Upper lobe of right lung (tissue), 1 donor: ENCODE results near the gene BRI3BP. TPM values are rescaled to one million over a fixed set of nuclear protein-coding genes. Genes with fewer than 3 reads are reported as not detected.
"Not testable (repeated sequence)": the region's sequence is repeated elsewhere in the genome, so short reads cannot be mapped to it uniquely, and the experiment has no call there.

Experiments used
- ATAC-seq: fragments of 200-7000 bp; cut with Tn5 transposase; one replicate; pipeline ENCODE4 v1.9.1; 2020; ENCODE audit warnings: mild to moderate bottlenecking, moderate library complexity
- DNase-seq: peaks from one replicate; pipeline ENCODE4 v3.0.0-alpha.2; 2020
- H3K27ac ChIP-seq: fragments of 200-600 bp; one replicate; pipeline ENCODE4 v1.8.0; 2022
- H3K27me3 ChIP-seq: fragments of 200-600 bp; one replicate; pipeline ENCODE4 v1.8.0; 2022; ENCODE audit warnings: mild to moderate bottlenecking
- H3K36me3 ChIP-seq: fragments of 200-600 bp; one replicate; pipeline ENCODE4 v1.8.0; 2022
- H3K4me1 ChIP-seq: fragments of 200-600 bp; one replicate; pipeline ENCODE4 v1.8.0; 2022
- H3K4me3 ChIP-seq: fragments of 200-600 bp; one replicate; pipeline ENCODE4 v1.8.0; 2022; ENCODE audit warnings: mild to moderate bottlenecking
- H3K9me3 ChIP-seq: fragments of 200-600 bp; one replicate; pipeline ENCODE4 v1.8.0; 2022
- intact Hi-C: fragments of 100-400 bp; cut with DNase I; formaldehyde crosslinking; loops from one replicate; pipeline ENCODE4 v1.11.0; 2022
- total RNA-seq: library from RNA; stranded (reverse); fragmentation: NEBNext Ultra II Directional; extraction: Animal tissue kit (Norgen Biotek cat#: 25700); gene quantifications from one replicate; pipeline ENCODE4 v1.2.1, GENCODE V29; 2021
- TF ChIP-seq, protein P1 (sequence below): fragments of 200-600 bp; IDR thresholded peaks from one replicate; pipeline ENCODE4 v1.8.0; 2022; ENCODE audit warnings: antibody characterized with exemption
- donor health status: DM: no; HTN: yes; CAD: no; lungs with severe emphysema.

Gene BRI3BP
- total RNA-seq, 1 donor from 2014 or later: 8.2 TPM

GRCh38 chr12:125024949-125025563, 31.6 kb downstream of the BRI3BP start:
- Histone ChIP-seq H3K4me3 (no peak overlapping the region), H3K4me1 (no peaks in the 10 kb centered on the region), H3K27me3 (no peaks in the 10 kb centered on the region), H3K9me3 (no peaks in the 10 kb centered on the region), H3K36me3 (no peaks in the 10 kb centered on the region), H3K27ac (no peak overlapping the region)
- DNase-seq (peak; percentile 41), ATAC-seq (no peak)
- intact Hi-C loops: no loop called here
- TF ChIP-seq, protein P1, sequence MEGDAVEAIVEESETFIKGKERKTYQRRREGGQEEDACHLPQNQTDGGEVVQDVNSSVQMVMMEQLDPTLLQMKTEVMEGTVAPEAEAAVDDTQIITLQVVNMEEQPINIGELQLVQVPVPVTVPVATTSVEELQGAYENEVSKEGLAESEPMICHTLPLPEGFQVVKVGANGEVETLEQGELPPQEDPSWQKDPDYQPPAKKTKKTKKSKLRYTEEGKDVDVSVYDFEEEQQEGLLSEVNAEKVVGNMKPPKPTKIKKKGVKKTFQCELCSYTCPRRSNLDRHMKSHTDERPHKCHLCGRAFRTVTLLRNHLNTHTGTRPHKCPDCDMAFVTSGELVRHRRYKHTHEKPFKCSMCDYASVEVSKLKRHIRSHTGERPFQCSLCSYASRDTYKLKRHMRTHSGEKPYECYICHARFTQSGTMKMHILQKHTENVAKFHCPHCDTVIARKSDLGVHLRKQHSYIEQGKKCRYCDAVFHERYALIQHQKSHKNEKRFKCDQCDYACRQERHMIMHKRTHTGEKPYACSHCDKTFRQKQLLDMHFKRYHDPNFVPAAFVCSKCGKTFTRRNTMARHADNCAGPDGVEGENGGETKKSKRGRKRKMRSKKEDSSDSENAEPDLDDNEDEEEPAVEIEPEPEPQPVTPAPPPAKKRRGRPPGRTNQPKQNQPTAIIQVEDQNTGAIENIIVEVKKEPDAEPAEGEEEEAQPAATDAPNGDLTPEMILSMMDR: no peak

DNA sequence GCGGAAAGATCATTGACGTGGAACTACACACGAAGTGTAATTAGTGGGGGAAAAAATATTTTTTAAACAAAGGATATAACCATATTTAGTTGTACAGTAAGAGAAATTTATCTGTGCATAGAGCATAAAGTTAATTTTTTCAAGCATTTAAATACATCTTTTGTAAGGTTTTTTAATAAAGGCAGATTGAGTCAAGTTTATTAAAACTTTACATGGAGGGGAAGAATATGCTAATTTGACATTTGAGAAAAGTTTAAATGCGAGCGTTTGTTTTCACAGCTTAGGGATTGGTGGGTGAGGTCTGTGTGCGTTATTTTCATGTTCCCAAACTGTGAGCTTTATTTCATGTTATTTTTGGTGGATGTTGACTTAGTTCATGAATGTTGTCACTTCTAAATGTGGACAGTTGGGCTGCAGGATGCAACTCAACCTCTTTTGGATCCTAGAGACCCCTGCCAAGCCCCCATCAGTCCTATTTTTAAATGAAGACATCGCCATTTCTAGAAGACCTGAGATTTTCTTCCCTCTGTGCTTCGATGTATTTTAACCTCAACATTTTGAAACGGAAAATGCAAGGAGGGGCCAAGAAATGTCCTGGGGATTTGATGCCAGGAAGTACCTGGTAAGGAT, 32.3 kb downstream of the BRI3BP start:
- no peak for ATAC-seq

GRCh38 chr12:125028106-125028505, 34.7 kb downstream of the BRI3BP start:
- Histone ChIP-seq H3K4me1 (no peaks in the 10 kb centered on the region), H3K9me3 (no peaks in the 10 kb centered on the region), H3K27me3 (no peaks in the 10 kb centered on the region), H3K4me3 (no peak overlapping the region), H3K27ac (no peak overlapping the region), H3K36me3 (no peaks in the 10 kb centered on the region)
- no peak for ATAC-seq
- DNase-seq: no peak
- TF ChIP-seq, protein P1: no peak
- intact Hi-C loops: no loop called here

More for the DNA sequence above, 32.3 kb downstream of the BRI3BP start:
- H3K36me3 ChIP-seq: no peaks in the 10 kb centered on the region
- no peaks in the 10 kb centered on the region for H3K4me1 ChIP-seq
- H3K27ac ChIP-seq: no peak overlapping the region
- intact Hi-C loops: no loop called here
- TF ChIP-seq, protein P1: no peak
- H3K27me3 ChIP-seq: no peaks in the 10 kb centered on the region
- H3K9me3 ChIP-seq: no peaks in the 10 kb centered on the region
- no peak overlapping the region for H3K4me3 ChIP-seq
- DNase-seq: no peak

- Histone ChIP-seq H3K27me3 (no peaks in the 10 kb centered on the region), H3K4me1 (no peaks in the 10 kb centered on the region), H3K27ac (no peak overlapping the region), H3K9me3 (no peaks in the 10 kb centered on the region), H3K4me3 (no peak overlapping the region), H3K36me3 (no peaks in the 10 kb centered on the region)
- DNase-seq (peak; percentile 4), ATAC-seq (no peak)
- intact Hi-C loops: no loop called here
- TF ChIP-seq, protein P1: no peak
Observed at GRCh38 chr12:125029761-125030358, 36.4 kb downstream of the BRI3BP start.

GRCh38 chr12:125031471-125031870, 38.0 kb downstream of the BRI3BP start:
- H3K9me3 ChIP-seq, H3K4me1 ChIP-seq, intact Hi-C loops, ATAC-seq, H3K4me3 ChIP-seq, DNase-seq, H3K27ac ChIP-seq, H3K27me3 ChIP-seq, H3K36me3 ChIP-seq: not testable (repeated sequence)

GRCh38 chr12:125032466-125033152, 39.2 kb downstream of the BRI3BP start:
- Histone ChIP-seq H3K36me3 (no peaks in the 10 kb centered on the region), H3K27me3 (no peaks in the 10 kb centered on the region), H3K4me3 (no peak overlapping the region), H3K9me3 (no peaks in the 10 kb centered on the region), H3K4me1 (no peaks in the 10 kb centered on the region), H3K27ac (no peak overlapping the region)
- DNase-seq (peak; percentile 26), ATAC-seq (no peak)
- TF ChIP-seq, protein P1: no peak
- intact Hi-C loops: no loop called here
